Parathyroid adenoma (tissue), 2 donors: ENCODE measurements around the gene ANKRD33B.
"Not testable (repeated sequence)": the region's sequence is repeated elsewhere in the genome, so short reads cannot be mapped to it uniquely, and the experiment has no call there.

ENCODE experiments used
- H2AFZ ChIP-seq: fragments of 300-600 bp; sonication (generic); one replicate; pipeline ENCODE4 v1.7.0; 2017; ENCODE audit warnings: antibody characterized with exemption, mild to moderate bottlenecking
- H3K27ac ChIP-seq: fragments of 300-600 bp; sonication (generic); one replicate; pipeline ENCODE4 v1.7.0; 2017
- H3K27me3 ChIP-seq: fragments of 300-600 bp; sonication (generic); one replicate; pipeline ENCODE4 v1.7.0; 2017; ENCODE audit warnings: low read length; ENCODE audit not compliant: control insufficient read depth, insufficient read depth
- H3K36me3 ChIP-seq: fragments of 300-600 bp; sonication (generic); one replicate; pipeline ENCODE4 v1.7.0; 2017; ENCODE audit warnings: low read length; ENCODE audit not compliant: control insufficient read depth, insufficient read depth
- H3K4me1 ChIP-seq: fragments of 300-600 bp; sonication (generic); one replicate; pipeline ENCODE4 v1.7.0; 2017; ENCODE audit warnings: control low read depth
- H3K4me2 ChIP-seq: fragments of 300-600 bp; sonication (generic); one replicate; pipeline ENCODE4 v1.7.0; 2017; ENCODE audit warnings: low read length
- H3K4me3 ChIP-seq: fragments of 300-600 bp; sonication (generic); one replicate; pipeline ENCODE4 v1.7.0; 2017; ENCODE audit warnings: low read depth, low read length
- H3K79me2 ChIP-seq: fragments of 300-600 bp; sonication (generic); one replicate; pipeline ENCODE4 v1.7.0; 2017; ENCODE audit warnings: control low read depth
- H3K9ac ChIP-seq: fragments of 300-600 bp; sonication (generic); one replicate; pipeline ENCODE4 v1.7.0; 2017; ENCODE audit warnings: mild to moderate bottlenecking
- H3K9me3 ChIP-seq: fragments of 300-600 bp; sonication (generic); one replicate; pipeline ENCODE4 v1.7.0; 2017; ENCODE audit warnings: low read length; ENCODE audit not compliant: control insufficient read depth
- CTCF ChIP-seq: fragments of 300-600 bp; sonication (generic); IDR thresholded peaks from one replicate; pipeline ENCODE4 v1.7.0; 2017; ENCODE audit warnings: antibody characterized with exemption, mild to moderate bottlenecking
- donor health status: primary hyperparathyroidism.

ANKRD33B gene

GRCh38 chr5:10604975-10605374 is 41.1 kb downstream of the ANKRD33B start:
- H3K4me1 ChIP-seq = no peaks in the 10 kb centered on the region
- H3K79me2 ChIP-seq = no peaks in the 10 kb centered on the region
- no peak overlapping the region for H3K9ac ChIP-seq
- no peak overlapping the region for H3K27ac ChIP-seq
- TF ChIP-seq CTCF = no peak
- no peaks in the 10 kb centered on the region for H3K27me3 ChIP-seq
- no peaks in the 10 kb centered on the region for H3K36me3 ChIP-seq
- no peak overlapping the region for H3K4me2 ChIP-seq
- no peaks in the 10 kb centered on the region for H3K9me3 ChIP-seq
- H3K4me3 ChIP-seq = no peak overlapping the region
- H2AFZ ChIP-seq = no peak overlapping the region

- H3K4me2 ChIP-seq, H3K27me3 ChIP-seq, H3K36me3 ChIP-seq, H3K27ac ChIP-seq, H3K4me3 ChIP-seq, H3K9me3 ChIP-seq, H3K4me1 ChIP-seq, H2AFZ ChIP-seq, H3K79me2 ChIP-seq, H3K9ac ChIP-seq: not testable (repeated sequence)
Measured at GRCh38 chr5:10606632-10607022, 42.8 kb downstream of the ANKRD33B start.

GRCh38 chr5:10607023-10607665 is 43.3 kb downstream of the ANKRD33B start:
- Histone ChIP-seq H3K36me3 (no peaks in the 10 kb centered on the region), H3K4me3 (no peak overlapping the region), H3K79me2 (no peaks in the 10 kb centered on the region), H3K27me3 (no peaks in the 10 kb centered on the region), H3K4me2 (no peak overlapping the region), H2AFZ (no peak overlapping the region), H3K9me3 (no peaks in the 10 kb centered on the region), H3K27ac (no peak overlapping the region), H3K4me1 (no peaks in the 10 kb centered on the region), H3K9ac (no peak overlapping the region)
- no peak for TF ChIP-seq CTCF

- Histone ChIP-seq H3K36me3 (no peaks in the 10 kb centered on the region), H3K27ac (no peak overlapping the region), H3K4me1 (no peaks in the 10 kb centered on the region), H3K9me3 (no peaks in the 10 kb centered on the region), H3K27me3 (no peaks in the 10 kb centered on the region), H2AFZ (no peak overlapping the region), H3K79me2 (no peaks in the 10 kb centered on the region), H3K4me3 (no peak overlapping the region), H3K4me2 (no peak overlapping the region), H3K9ac (no peak overlapping the region)
- no peak for TF ChIP-seq CTCF
Measured at GRCh38 chr5:10607666-10608073, 43.8 kb downstream of the ANKRD33B start.

GRCh38 chr5:10608081-10608480 is 44.2 kb downstream of the ANKRD33B start:
- H3K4me3 ChIP-seq, H3K9me3 ChIP-seq, H3K79me2 ChIP-seq, H3K27me3 ChIP-seq, H3K27ac ChIP-seq, H3K9ac ChIP-seq, H3K4me1 ChIP-seq, H3K4me2 ChIP-seq, H2AFZ ChIP-seq, H3K36me3 ChIP-seq: not testable (repeated sequence)

GRCh38 chr5:10610058-10610457 is 46.2 kb downstream of the ANKRD33B start:
- H3K4me3 ChIP-seq = no peak overlapping the region
- no peaks in the 10 kb centered on the region for H3K4me1 ChIP-seq
- TF ChIP-seq CTCF = no peak
- no peaks in the 10 kb centered on the region for H3K36me3 ChIP-seq
- H3K27me3 ChIP-seq = no peaks in the 10 kb centered on the region
- H3K27ac ChIP-seq = no peak overlapping the region
- no peak overlapping the region for H3K4me2 ChIP-seq
- H3K9me3 ChIP-seq = no peaks in the 10 kb centered on the region
- no peak overlapping the region for H3K9ac ChIP-seq
- H3K79me2 ChIP-seq = no peaks in the 10 kb centered on the region
- H2AFZ ChIP-seq = no peak overlapping the region
